T-helper 1 cell (primary cell): ENCODE measurements around the gene CCDC175.

Experiments used
- DNase-seq, 5 donors: peaks; one replicate each; pipeline ENCODE4 v3.0.0-alpha.2; 2012 to 2020

Gene CCDC175

GRCh38 chr14:59481871-59482540, 94.6 kb downstream of the CCDC175 start:
- DNase-seq = no peak

GRCh38 chr14:59481407-59481806, 95.2 kb downstream of the CCDC175 start:
- no peak for DNase-seq

DNA sequence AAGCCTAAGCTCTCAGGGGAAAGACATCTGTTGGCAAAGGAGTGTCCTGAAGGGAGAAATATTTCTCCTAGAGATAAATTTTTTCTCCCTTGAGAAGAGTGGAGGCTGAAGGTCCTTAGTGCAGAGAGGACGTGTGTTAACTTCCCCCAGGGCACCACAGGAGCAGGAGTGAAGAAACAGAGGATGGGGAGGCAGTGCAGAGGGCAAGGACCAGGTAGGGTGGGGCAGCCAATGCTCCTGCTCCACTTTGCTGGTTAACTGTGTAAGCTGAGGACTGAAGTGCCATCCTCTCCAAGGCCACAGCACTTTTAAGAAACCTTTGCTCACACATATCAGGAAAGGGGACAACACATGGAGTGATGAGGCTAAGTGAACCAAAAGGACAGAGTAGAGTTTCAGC, 96.4 kb downstream of the CCDC175 start:
- DNase-seq = no peak

GRCh38 chr14:59478540-59478939, 98.1 kb downstream of the CCDC175 start:
- DNase-seq = no peak

GRCh38 chr14:59475709-59476108, 100.9 kb downstream of the CCDC175 start:
- no peak for DNase-seq

DNA sequence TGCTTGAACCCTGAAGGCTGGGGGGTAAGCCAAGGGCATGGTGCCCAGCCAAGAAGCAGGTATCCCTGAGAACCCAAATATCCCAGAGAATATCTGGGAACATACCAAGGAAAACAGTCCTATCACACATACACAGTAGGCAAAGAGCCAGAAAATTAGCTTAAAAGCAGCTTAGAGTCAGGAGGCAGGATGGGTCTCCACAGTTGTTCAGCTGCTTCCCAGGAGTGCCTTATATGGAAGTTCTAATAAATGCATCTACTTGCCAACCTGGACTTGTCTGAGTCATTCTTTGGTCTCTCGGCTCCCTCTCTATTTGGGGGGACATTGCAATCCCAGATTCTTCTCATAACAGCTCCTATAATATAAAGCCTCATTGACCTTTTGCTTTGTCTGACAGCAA, 102.4 kb downstream of the CCDC175 start:
- DNase-seq = no peak

DNA sequence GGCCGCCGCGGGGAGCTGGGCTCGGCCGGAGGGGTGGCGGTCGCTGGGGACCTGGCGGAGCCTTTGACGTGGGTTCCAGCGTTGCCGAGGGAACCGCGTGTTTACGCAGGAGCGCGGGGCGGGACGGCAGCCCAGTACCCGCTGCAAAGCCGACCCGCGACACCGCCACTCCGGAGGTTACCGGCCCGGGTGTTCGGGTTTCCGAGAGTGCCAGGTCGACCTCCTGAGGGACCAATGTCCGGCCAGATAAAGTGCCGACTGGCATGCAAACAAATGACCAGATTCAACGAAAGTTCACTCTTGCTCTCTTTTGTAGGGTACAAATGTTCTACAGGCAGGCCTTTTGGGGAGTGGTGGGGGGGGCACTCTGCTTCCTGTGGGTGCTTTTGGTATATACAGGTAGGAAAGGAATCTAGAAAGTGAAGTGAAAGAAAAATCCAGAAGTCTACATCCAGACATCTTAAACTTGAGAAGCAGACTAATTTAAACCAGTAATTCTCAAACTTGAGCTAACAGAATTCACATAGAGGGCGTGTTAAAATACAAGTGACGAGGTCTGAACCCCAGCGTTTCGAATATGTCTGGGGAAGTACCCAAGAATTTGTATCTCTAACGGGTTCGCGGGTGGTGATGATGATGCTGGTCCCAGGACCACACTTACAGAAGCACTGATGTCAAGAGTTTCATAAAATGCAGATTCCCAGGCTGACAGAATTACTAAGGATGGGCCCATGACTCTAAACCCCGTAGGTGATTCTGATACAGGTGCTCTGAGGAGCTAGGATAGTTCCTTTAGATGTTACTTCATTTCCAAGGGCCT, 111.1 kb downstream of the CCDC175 start, which contains the start of gene GPR135:
TSS of gene GPR135 (minus strand) at position 65 of the 820 bp plus-strand sequence. CDS start 154 bp downstream, outside the sequence.
- DNase-seq = peak in 3 of 5 donors; percentile 11 to 25 (median 24)

DNA sequence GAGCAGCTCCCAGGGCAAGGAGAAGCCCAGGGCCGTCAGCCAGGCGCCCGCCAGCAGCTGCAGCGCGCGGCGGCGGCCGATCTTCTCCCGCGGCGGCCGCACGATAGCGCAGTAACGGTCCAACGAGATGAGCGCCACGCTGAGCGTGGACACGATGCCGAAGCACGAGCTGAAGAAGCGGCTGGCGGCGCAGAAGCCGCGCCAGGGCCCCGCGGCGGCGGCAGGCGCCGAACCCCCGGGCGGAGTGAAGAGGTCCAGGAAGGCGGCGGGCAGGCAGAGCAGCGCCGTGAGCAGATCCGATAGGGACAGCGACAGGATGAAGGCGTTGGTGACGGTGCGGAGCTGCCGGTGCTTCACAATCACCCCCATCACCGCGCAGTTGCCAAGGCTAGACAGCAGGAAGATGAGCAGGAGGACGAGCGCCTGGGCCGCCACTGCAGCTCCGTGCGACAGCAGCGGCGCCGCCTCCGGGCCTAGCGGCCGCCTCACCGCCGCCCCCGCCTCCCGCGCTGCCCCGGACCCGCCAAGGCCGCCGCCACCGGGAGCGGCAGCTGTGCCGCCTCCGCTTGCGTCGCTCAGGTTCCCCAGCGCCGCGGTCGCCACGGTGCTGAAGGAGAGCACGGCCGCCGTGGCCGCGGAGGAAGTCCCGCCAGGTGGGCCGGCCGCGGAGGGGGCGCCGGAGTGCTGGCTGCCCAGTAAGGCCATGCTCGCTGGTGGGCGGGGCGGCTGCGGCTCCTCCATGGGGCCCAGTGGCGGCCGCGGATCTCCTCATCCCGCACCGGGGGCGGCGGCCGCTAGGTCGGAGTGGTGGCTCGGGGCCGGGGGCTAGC, 111.9 kb downstream of the CCDC175 start:
- peak; percentile 44 to 57 (median 48) for DNase-seq

- DNase-seq = peak in 2 of 5 donors; percentile 13 to 33
Observed at GRCh38 chr14:59463787-59464485, 112.7 kb downstream of the CCDC175 start.

DNA sequence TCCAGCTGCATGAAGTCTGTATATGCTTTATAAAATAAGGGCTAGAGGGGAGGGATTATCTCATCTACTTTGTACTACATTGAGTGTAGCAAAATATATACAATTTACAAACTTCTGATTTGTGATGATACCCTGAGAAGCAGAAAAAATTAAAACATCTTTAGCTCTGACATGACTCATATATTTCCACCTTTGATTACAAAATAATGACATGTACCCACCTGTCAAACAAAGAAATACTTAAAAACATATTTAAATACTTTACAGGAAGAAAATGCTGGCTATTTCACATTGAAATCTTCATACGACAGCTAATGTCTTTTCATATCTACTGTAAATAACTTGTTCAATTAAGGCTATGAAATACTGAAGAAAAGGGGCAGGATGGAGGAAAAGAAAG, 114.7 kb downstream of the CCDC175 start:
- no peak for DNase-seq

DNA sequence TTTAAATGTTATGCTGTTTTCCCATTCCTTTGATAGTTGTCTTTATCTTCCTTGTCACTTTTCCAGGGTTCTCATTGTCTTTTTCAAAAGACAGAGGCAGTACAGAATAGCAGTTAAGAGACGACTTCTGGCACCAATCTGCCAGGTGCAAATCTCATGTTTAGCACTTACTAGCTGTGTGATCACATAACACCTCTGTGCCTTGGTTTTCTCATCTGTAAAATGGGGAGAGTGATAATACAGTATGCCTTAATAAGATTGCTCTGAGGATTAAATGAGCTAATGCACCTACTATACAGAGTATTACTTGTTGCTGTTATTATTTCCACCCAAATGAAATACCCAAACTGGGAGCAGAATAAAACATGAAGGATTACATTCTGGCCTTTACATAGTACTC, 116.2 kb downstream of the CCDC175 start:
- no peak for DNase-seq

GRCh38 chr14:59458486-59458885, 118.1 kb downstream of the CCDC175 start:
- no peak for DNase-seq

DNA sequence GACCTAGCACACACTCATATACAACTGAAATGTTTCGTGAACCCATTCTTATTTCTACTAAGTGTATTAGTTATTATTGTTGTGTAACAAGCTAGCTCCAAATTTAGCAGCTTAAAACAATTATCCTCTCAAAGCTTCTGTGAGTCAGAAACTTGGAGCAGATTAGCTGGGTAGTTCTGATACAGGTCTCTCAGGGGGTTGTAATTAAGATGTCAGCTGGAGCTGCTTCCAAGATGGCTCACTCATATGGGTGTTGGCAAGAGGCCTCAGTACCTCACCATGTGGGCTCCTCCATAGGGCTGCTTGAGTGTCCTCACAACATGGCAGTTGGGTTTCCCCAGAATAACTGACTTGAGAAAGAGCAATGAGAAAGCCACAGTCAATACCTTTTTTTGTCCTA, 121.2 kb downstream of the CCDC175 start:
- no peak for DNase-seq
